AG04450 (cell line): ENCODE results near the gene RASA2. TPM values are rescaled to one million over a fixed set of nuclear protein-coding genes. Genes with fewer than 3 reads are reported as not detected.
"Not testable (repeated sequence)": the region's sequence is repeated elsewhere in the genome, so short reads cannot be mapped to it uniquely, and the experiment has no call there.

Source experiments
- CTCF ChIA-PET: fragments of 300-600, 350-600 bp; formaldehyde crosslinking; extraction: SDS; loops from one replicate; lab custom pipeline; 2022; ENCODE audit warnings: antibody characterized with exemption, inconsistent platforms; lab: Charles Lee
- POLR2A ChIA-PET: fragments of 350-600 bp; formaldehyde crosslinking; extraction: SDS; loops from one replicate; lab custom pipeline; 2021; ENCODE audit warnings: antibody characterized with exemption, inconsistent platforms; lab: Yijun Ruan, JAX
- DNase-seq: peaks from one replicate; pipeline ENCODE4 v3.0.0-alpha.2; 2011; ENCODE audit warnings: low read depth, low spot score
- H3K27ac ChIP-seq: one replicate; pipeline ENCODE4 v1.5.1; 2012; ENCODE audit warnings: low read depth, low read length, control low read depth
- H3K27me3 ChIP-seq: one replicate; pipeline ENCODE4 v1.6.0; 2012; ENCODE audit warnings: low read length; ENCODE audit not compliant: control insufficient read depth, insufficient read depth
- H3K4me3 ChIP-seq: 2 replicates; pipeline ENCODE4 v1.5.1; 2011; ENCODE audit warnings: mild to moderate bottlenecking, low read depth, low read length, control low read depth
- H3K9me3 ChIP-seq: 2 replicates; pipeline ENCODE4 v1.5.1; 2012; ENCODE audit warnings: low read length; ENCODE audit not compliant: control insufficient read depth, insufficient read depth
- polyA plus RNA-seq: library from polyadenylated mRNA; depleted of rRNA; stranded (reverse); fragments of >200 nt; gene quantifications from 2 replicates; pipeline ENCODE4 v1.2.3, GENCODE V29; 2011
- TF ChIP-seq, protein P1 (sequence below): IDR thresholded peaks from 2 replicates; pipeline ENCODE4 v1.5.1; 2011; ENCODE audit warnings: low read depth, low read length, control low read depth, inconsistent platforms

The RASA2 gene
- polyA plus RNA-seq, 1 experiment, result 11.6 TPM

DNA sequence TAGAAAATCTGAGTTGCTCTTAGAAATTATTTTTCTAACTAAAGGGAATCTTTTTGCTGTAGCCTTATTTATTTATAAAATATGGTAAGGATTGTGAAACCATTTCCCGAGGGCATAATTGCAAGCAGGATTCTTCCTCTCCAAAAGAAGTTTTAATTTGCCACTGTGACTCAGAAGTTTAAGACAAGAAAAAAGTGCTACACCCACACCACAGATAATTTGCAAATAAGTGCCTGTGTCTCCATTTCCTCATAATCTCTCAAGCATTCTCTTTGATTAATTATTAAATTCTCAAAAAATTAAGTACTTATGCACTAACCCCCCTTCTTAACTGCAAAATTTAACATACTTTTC, 43.6 kb downstream of the RASA2 start:
- DNase-seq, result peak; percentile 18
- POLR2A ChIA-PET, result interaction anchor here (0.8 kb wide), 1 partner anchor 65 kb away, joined by 4 read pairs; no protein-coding TSS in a partner anchor
- H3K4me3 ChIP-seq, result no peak overlapping the region
- no peaks in the 10 kb centered on the region for H3K27me3 ChIP-seq
- CTCF ChIA-PET, result no interaction called here
- TF ChIP-seq, protein P1, sequence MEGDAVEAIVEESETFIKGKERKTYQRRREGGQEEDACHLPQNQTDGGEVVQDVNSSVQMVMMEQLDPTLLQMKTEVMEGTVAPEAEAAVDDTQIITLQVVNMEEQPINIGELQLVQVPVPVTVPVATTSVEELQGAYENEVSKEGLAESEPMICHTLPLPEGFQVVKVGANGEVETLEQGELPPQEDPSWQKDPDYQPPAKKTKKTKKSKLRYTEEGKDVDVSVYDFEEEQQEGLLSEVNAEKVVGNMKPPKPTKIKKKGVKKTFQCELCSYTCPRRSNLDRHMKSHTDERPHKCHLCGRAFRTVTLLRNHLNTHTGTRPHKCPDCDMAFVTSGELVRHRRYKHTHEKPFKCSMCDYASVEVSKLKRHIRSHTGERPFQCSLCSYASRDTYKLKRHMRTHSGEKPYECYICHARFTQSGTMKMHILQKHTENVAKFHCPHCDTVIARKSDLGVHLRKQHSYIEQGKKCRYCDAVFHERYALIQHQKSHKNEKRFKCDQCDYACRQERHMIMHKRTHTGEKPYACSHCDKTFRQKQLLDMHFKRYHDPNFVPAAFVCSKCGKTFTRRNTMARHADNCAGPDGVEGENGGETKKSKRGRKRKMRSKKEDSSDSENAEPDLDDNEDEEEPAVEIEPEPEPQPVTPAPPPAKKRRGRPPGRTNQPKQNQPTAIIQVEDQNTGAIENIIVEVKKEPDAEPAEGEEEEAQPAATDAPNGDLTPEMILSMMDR, result no peak
- H3K27ac ChIP-seq, result no peak overlapping the region
- no peaks in the 10 kb centered on the region; the same call in 1 of the 2 replicates for H3K9me3 ChIP-seq

DNA sequence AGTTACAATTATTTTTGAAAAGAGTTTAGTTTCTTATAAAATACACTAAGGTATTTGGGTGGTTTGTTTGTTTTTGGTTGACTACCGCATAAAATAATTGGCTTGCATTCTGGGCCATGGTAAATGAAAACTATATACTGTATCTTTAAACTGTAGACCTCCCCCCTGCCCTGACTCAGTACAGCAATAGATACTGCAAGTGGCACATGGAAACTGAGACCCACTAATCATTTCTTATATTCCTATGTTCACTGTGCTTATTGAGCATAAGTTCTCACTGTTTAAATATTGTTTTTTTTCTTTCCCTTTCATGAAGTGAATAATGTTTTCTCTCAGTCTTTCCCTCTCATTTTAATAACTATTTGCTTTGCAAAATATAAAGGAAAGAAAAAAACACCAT, 45.8 kb downstream of the RASA2 start:
- DNase-seq, result no peak
- TF ChIP-seq, protein P1, result no peak
- Histone ChIP-seq H3K4me3 (no peak overlapping the region), H3K9me3 (no peaks in the 10 kb centered on the region; the same call in 1 of the 2 replicates), H3K27me3 (no peaks in the 10 kb centered on the region), H3K27ac (no peak overlapping the region)
- ChIA-PET POLR2A (no interaction called here), CTCF (no interaction called here)

DNA sequence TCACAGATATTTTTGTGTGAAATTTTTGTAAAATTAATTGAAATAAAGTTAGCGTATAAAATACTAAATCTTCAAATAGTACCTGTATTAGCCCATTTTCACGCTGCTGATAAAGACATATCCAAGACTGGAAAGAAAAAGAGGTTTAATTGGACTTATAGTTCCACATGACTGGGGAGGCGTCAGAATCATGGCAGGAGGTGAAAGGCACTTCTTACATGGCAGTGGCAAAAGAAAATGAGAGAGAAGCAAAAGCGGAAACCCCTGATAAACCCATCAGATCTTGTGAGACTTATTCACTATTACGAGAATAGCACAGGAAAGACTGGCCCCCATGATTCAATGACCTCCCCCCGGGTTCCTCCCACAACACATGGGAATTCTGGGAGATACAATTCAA, 49.2 kb downstream of the RASA2 start:
- DNase-seq, result not testable (repeated sequence)

DNA sequence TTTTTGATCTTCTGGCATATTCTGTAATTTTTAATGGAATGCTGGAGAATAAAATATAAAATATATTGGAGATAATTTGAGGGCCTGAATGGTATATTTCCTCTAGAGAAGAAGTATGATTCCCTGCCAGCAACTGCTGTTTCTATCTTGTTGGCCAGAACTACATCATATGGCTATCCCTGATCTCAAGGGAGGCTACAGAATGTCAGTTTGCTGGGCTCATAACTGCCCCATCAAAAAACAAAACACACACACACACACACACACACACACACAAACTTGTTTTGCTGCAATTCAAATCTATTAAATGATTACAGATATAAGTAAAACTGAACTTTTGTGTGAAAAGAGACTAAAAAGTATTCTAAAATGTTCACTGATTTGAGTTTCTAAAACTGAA, 51.0 kb downstream of the RASA2 start:
- no peak overlapping the region for H3K27ac ChIP-seq
- CTCF ChIA-PET, result no interaction called here
- POLR2A ChIA-PET, result no interaction called here
- H3K4me3 ChIP-seq, result no peak overlapping the region
- H3K27me3 ChIP-seq, result no peaks in the 10 kb centered on the region
- no peaks in the 10 kb centered on the region; the same call in 1 of the 2 replicates for H3K9me3 ChIP-seq
- no peak for DNase-seq
- TF ChIP-seq, protein P1, result no peak

More for the DNA sequence above, 49.2 kb downstream of the RASA2 start:
- CTCF ChIA-PET, H3K9me3 ChIP-seq, H3K27me3 ChIP-seq, H3K4me3 ChIP-seq, H3K27ac ChIP-seq, POLR2A ChIA-PET: not testable (repeated sequence)

DNA sequence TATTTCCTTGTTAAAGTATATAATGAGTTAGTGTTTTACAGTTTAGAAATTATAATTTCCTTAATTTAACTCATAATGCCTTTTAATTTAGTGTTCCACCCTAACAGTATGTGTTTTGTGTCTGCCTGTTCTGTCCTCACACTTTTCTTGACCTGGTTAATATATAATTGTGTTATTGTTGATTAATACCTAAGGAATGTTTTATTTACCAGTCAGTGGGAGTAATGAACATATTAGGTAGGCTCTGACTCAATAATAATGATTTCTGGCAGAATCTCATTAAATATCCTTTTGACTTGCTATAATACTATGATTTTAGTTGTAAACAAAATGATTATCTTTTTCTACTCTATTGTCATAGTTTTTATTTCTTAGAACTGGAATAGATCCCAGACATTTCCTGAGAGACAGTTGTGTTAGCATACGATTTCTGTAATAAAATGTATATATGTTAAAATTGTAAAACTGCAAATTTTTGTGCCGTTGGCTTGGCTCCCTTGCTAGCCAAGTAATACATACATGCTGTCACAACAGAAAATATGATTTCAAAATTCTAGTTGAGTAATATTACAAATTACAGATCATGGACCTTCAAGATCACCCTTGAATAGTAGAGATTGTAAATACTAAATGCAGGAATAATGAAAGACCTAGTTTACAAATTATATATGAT, 51.9 kb downstream of the RASA2 start:
- no peak for DNase-seq
- POLR2A ChIA-PET, result no interaction called here

More for the DNA sequence above, 51.9 kb downstream of the RASA2 start:
- Histone ChIP-seq H3K9me3 (peaks cover under 1% of the 10 kb centered on the region; the same call in 1 of the 2 replicates), H3K27ac (no peak overlapping the region), H3K27me3 (no peaks in the 10 kb centered on the region), H3K4me3 (no peak overlapping the region)
- CTCF ChIA-PET, result interaction anchor here (0.8 kb wide), 1 partner anchor 22 kb away, joined by 4 read pairs; no protein-coding TSS in a partner anchor
- TF ChIP-seq, protein P1, result no peak
